Adrenal gland (tissue), 5 donors: ENCODE measurements around the gene MARCHF2.

Experiments used
- POLR2A ChIP-seq, 2 donors: fragments of 450-650 bp; IDR thresholded peaks; one replicate each; pipeline ENCODE4 v1.6.1; 2017; ENCODE audit warnings: antibody characterized with exemption in 2 of 2, mild to moderate bottlenecking in 2 of 2, moderate library complexity in 1 of 2
- TF ChIP-seq, protein P1 (sequence below), 6 experiments: fragments of 450-650 bp in 4 of 6; fragments of 200-600 bp in 2 of 6; sonication (generic) in 1 of 6; IDR thresholded peaks; 1 replicate in 5 of 6; 2 replicates in 1 of 6; pipeline versions ENCODE4 v1.5.1 to v1.8.0; 2016 to 2021; ENCODE audit warnings: antibody characterized with exemption in 6 of 6, mild to moderate bottlenecking in 2 of 6, moderate library complexity in 1 of 6
- donor health status: DM: no; HTN: no; CAD: no.

- TF ChIP-seq POLR2A (IDR thresholded peaks at IDR 0.05): no peak
- TF ChIP-seq, protein P1, sequence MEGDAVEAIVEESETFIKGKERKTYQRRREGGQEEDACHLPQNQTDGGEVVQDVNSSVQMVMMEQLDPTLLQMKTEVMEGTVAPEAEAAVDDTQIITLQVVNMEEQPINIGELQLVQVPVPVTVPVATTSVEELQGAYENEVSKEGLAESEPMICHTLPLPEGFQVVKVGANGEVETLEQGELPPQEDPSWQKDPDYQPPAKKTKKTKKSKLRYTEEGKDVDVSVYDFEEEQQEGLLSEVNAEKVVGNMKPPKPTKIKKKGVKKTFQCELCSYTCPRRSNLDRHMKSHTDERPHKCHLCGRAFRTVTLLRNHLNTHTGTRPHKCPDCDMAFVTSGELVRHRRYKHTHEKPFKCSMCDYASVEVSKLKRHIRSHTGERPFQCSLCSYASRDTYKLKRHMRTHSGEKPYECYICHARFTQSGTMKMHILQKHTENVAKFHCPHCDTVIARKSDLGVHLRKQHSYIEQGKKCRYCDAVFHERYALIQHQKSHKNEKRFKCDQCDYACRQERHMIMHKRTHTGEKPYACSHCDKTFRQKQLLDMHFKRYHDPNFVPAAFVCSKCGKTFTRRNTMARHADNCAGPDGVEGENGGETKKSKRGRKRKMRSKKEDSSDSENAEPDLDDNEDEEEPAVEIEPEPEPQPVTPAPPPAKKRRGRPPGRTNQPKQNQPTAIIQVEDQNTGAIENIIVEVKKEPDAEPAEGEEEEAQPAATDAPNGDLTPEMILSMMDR (IDR thresholded peaks at IDR 0.05): no peak
These were observed 13.2 kb downstream of the MARCHF2 start for GRCh38 chr19:8426283-8426682.
